ENCODE measurements around the gene PLA2G4D.

The PLA2G4D gene

GRCh38 chr15:42089942-42090341 is 4.4 kb downstream of the PLA2G4D start:
- no peak for DNase-seq

GRCh38 chr15:42088801-42089640 is 5.3 kb downstream of the PLA2G4D start:
- no peak for DNase-seq

GRCh38 chr15:42087926-42088800 is 6.2 kb downstream of the PLA2G4D start:
- no peak for DNase-seq

- DNase-seq = no peak
Measured at GRCh38 chr15:42087460-42087859, 6.9 kb downstream of the PLA2G4D start.

- DNase-seq = no peak
Measured at GRCh38 chr15:42085721-42086120, 8.6 kb downstream of the PLA2G4D start.

- no peak for DNase-seq
Measured at GRCh38 chr15:42085236-42085605, 9.1 kb downstream of the PLA2G4D start.

GRCh38 chr15:42084465-42085235 is 9.7 kb downstream of the PLA2G4D start:
- no peak for DNase-seq

- no peak for DNase-seq
Measured at GRCh38 chr15:42083916-42084315, 10.4 kb downstream of the PLA2G4D start.

- no peak for DNase-seq
Measured at GRCh38 chr15:42083605-42083908, 10.8 kb downstream of the PLA2G4D start.

GRCh38 chr15:42082823-42083604 is 11.3 kb downstream of the PLA2G4D start:
- no peak for DNase-seq

GRCh38 chr15:42082141-42082540 is 12.2 kb downstream of the PLA2G4D start:
- DNase-seq = no peak

GRCh38 chr15:42080919-42081830 is 13.2 kb downstream of the PLA2G4D start:
- no peak for DNase-seq

GRCh38 chr15:42080186-42080918 is 14.0 kb downstream of the PLA2G4D start:
- DNase-seq = no peak

GRCh38 chr15:42079401-42079908 is 14.9 kb downstream of the PLA2G4D start:
- no peak for DNase-seq

GRCh38 chr15:42078903-42079302 is 15.5 kb downstream of the PLA2G4D start:
- no peak for DNase-seq

- DNase-seq = no peak
Measured at GRCh38 chr15:42077689-42078088, 16.7 kb downstream of the PLA2G4D start.

- DNase-seq = no peak
Measured at GRCh38 chr15:42073418-42073817, 20.9 kb downstream of the PLA2G4D start.

- no peak for DNase-seq
Measured at GRCh38 chr15:42072141-42072685, 22.1 kb downstream of the PLA2G4D start.

- DNase-seq = no peak
Measured at GRCh38 chr15:42071717-42072116, 22.6 kb downstream of the PLA2G4D start.

GRCh38 chr15:42070976-42071350 is 23.4 kb downstream of the PLA2G4D start:
- no peak for DNase-seq
